ENCODE data around the gene ITPRIPL2. TPM values are rescaled to one million over a fixed set of nuclear protein-coding genes. Genes with fewer than 3 reads are reported as not detected.

ITPRIPL2 gene
- total and polyA plus RNA-seq, 2 experiments from 2014 or later, result 9.5 to 71.9 TPM

DNA sequence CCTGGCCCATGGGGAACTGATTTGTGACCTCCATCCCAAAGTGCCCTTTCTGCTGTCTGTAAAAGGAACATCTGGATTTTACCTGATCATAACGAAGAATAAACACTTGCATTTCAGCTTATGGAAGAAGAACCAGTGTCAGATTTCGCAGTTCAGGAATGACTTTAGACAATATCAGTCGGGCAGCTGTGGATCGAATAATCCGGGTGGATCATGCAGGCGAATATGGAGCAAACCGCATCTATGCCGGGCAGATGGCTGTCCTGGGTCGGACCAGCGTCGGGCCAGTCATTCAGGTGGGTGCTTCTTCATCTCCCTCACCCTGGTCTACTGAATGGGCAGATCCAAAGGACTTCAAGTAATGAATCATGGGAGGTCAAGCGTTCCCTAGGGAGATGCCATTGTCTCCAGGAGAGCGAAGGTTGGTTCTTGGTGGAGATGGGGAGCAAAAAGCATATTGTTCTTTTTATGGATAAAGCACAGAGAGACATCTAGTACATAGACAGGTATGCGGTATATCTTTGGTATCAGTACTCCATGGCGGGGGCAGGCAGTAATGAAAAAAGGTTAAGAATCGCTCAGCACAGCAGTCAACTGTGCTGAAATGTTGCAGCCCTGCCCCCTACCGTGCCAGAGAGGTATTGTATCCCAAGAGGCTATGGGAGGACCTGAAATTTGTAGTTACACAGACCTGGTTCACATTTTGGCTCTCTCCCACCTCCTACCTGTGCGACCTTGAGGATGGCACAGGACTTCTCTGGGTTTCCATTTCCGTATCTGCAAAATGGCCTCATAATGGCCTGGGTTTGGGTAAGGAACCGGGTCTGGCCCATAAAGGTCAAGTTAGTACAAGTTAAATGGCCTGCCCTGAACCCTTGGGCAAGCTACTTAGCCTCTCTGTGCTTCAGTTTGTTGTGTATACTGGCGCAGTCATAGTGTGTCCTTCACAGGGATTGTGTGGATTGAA lies 41.7 kb upstream of the ITPRIPL2 start:
- Histone ChIP-seq H3K9ac (no peak overlapping the region), H3K79me2 (ENCODE audit: insufficient read depth) (peaks cover 11% of the 10 kb centered on the region), H3K27ac (no peak overlapping the region), H3K4me1 (ENCODE audit: insufficient read depth) (peaks cover 9% of the 10 kb centered on the region; the same call in 1 of the 2 replicates), H3K9me2 (ENCODE audit: insufficient read depth) (no peaks in the 10 kb centered on the region), H3K4me3 (no peak overlapping the region), H4K20me1 (ENCODE audit: insufficient read depth) (no peaks in the 10 kb centered on the region), H3F3A (ENCODE audit: insufficient read depth) (no peaks in the 10 kb centered on the region), H3K36me3 (ENCODE audit: low read depth) (0 out of 2 replicates have a peak, but pooled peaks cover 4% of the 10 kb centered on the region), H2AFZ (no peak overlapping the region), H3K4me2 (ENCODE audit: unreplicated experiment) (no peak overlapping the region), H3K9me3 (ENCODE audit: low read depth) (no peaks in the 10 kb centered on the region), H3K27me3 (replicated peaks; ENCODE audit: insufficient read depth) (no peaks in the 10 kb centered on the region)
- WGBS, 2 experiments (ENCODE audit: low coverage in 1 of 2, low lambda C conversion rate in 2 of 2, missing lambda C conversion rate in 2 of 2), result 74 to 77% methylated on average over 21 of the region's 21 CpGs
- no peak for TF ChIP-seq EZH2phosphoT487 (IDR thresholded peaks at IDR 0.05; ENCODE audit: insufficient read depth, low read depth)
- TF ChIP-seq EZH2 (IDR thresholded peaks at IDR 0.05; ENCODE audit: insufficient read depth, poor library complexity, severe bottlenecking), result no peak
- DNase-seq, result peak; percentile 72
- in situ Hi-C loops (cut with MboI), result loop anchor here (5.0 kb wide), 1 partner anchor 90 kb away; the partner anchor contains the start of gene TMC7

DNA sequence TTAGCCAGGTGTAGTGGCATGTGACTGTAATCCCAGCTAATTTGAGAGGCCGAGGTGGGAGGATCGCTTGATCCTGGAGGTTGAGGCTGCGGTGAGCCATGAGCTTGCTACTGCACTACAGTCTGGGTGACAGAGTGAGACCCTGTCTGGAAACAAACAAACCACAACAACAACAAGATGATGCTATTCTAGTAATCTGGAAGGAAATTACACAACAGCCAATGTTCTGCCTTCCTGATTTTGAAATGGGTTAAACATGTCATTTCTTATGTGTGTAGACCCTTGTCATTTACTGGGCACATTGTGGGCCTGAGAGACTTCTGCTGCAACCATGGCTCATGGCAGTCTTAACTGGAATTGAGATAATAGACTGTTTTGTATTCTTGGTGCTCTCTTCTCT lies 40.4 kb upstream of the ITPRIPL2 start:
- no peak for TF ChIP-seq EZH2phosphoT487 (IDR thresholded peaks at IDR 0.05; ENCODE audit: insufficient read depth, low read depth)
- TF ChIP-seq EZH2 (IDR thresholded peaks at IDR 0.05; ENCODE audit: insufficient read depth, poor library complexity, severe bottlenecking), result no peak
- WGBS, 2 experiments (ENCODE audit: low coverage in 1 of 2, low lambda C conversion rate in 2 of 2, missing lambda C conversion rate in 2 of 2), result 95 to 100% methylated on average over 3 of the region's 3 CpGs
- in situ Hi-C loops (cut with MboI), result loop anchor here (5.0 kb wide), 1 partner anchor 91 kb away; the partner anchor contains the start of gene TMC7

DNA sequence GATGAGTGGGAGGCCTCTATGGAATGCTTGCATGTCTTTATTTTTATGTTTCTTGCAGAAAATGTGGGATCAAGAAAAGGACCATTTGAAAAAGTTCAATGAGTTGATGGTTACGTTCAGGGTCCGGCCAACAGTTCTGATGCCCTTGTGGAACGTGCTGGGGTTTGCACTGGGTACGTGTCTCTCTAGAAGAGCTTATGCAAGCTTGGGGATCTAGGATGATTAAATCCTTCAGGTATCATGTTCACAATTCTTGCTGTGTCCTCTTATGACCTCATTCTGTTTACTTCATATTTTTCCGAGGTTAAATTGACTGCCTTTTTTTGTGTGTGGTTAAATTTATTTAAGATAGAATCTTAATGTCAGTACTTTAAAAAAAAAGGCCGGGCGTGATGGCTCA lies 39.9 kb upstream of the ITPRIPL2 start:
- DNase-seq, result no peak
- whole genome bisulfite sequencing, 2 experiments (ENCODE audit: low coverage in 1 of 2, low lambda C conversion rate in 2 of 2, missing lambda C conversion rate in 2 of 2), result 75 to 77% methylated on average over 7 of the region's 7 CpGs
- Histone ChIP-seq H3K9me2 (ENCODE audit: insufficient read depth) (no peaks in the 10 kb centered on the region), H3K4me1 (ENCODE audit: insufficient read depth) (peaks cover 1% of the 10 kb centered on the region; the same call in 1 of the 2 replicates), H3F3A (ENCODE audit: insufficient read depth) (no peaks in the 10 kb centered on the region), H4K20me1 (ENCODE audit: insufficient read depth) (no peaks in the 10 kb centered on the region), H3K9ac (no peak overlapping the region), H3K4me3 (no peak overlapping the region), H3K36me3 (ENCODE audit: low read depth) (0 out of 2 replicates have a peak, but pooled peaks cover 5% of the 10 kb centered on the region), H3K4me2 (ENCODE audit: unreplicated experiment) (no peak overlapping the region), H3K79me2 (ENCODE audit: insufficient read depth) (peaks cover 4% of the 10 kb centered on the region), H3K27me3 (replicated peaks; ENCODE audit: insufficient read depth) (no peaks in the 10 kb centered on the region), H2AFZ (no peak overlapping the region), H3K27ac (no peak overlapping the region), H3K9me3 (ENCODE audit: low read depth) (no peaks in the 10 kb centered on the region)
- TF ChIP-seq EZH2phosphoT487 (IDR thresholded peaks at IDR 0.05; ENCODE audit: insufficient read depth, low read depth) (no peak), EZH2 (IDR thresholded peaks at IDR 0.05; ENCODE audit: insufficient read depth, poor library complexity, severe bottlenecking) (no peak)
- in situ Hi-C loops (cut with MboI), result loop anchor here (5.0 kb wide), 1 partner anchor 92 kb away; the partner anchor contains the start of gene TMC7

More for the DNA sequence above, 40.4 kb upstream of the ITPRIPL2 start:
- Histone ChIP-seq H3K4me2 (ENCODE audit: unreplicated experiment) (no peak overlapping the region), H3K27ac (no peak overlapping the region), H3K9ac (no peak overlapping the region), H3K27me3 (replicated peaks; ENCODE audit: insufficient read depth) (no peaks in the 10 kb centered on the region), H3K36me3 (ENCODE audit: low read depth) (0 out of 2 replicates have a peak, but pooled peaks cover 5% of the 10 kb centered on the region), H3K9me2 (ENCODE audit: insufficient read depth) (no peaks in the 10 kb centered on the region), H3K9me3 (ENCODE audit: low read depth) (no peaks in the 10 kb centered on the region), H3K4me3 (no peak overlapping the region), H2AFZ (no peak overlapping the region), H3K79me2 (ENCODE audit: insufficient read depth) (peaks cover 9% of the 10 kb centered on the region), H3K4me1 (ENCODE audit: insufficient read depth) (peaks cover 7% of the 10 kb centered on the region; the same call in 1 of the 2 replicates), H4K20me1 (ENCODE audit: insufficient read depth) (no peaks in the 10 kb centered on the region), H3F3A (ENCODE audit: insufficient read depth) (no peaks in the 10 kb centered on the region)
- DNase-seq, result no peak

DNA sequence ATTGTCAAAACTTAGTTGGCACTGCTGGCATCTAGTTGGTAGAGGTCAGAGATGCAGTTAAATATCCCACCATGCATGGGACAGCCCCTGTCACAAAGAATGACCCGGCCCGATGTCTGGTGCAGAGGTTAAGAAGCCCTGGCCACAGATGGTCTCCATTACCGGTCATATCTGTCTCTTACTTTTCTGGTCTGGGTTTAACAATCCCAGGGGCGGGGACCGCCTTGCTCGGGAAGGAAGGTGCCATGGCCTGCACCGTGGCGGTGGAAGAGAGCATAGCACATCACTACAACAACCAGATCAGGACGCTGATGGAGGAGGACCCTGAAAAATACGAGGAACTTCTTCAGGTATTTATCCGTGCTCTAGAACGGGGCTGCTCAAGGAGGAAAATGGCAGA lies 38.3 kb upstream of the ITPRIPL2 start:
- no peak for TF ChIP-seq EZH2phosphoT487 (IDR thresholded peaks at IDR 0.05; ENCODE audit: insufficient read depth, low read depth)
- no peak for TF ChIP-seq EZH2 (IDR thresholded peaks at IDR 0.05; ENCODE audit: insufficient read depth, poor library complexity, severe bottlenecking)
- H4K20me1 ChIP-seq (ENCODE audit: insufficient read depth), result no peaks in the 10 kb centered on the region
- in situ Hi-C loops (cut with MboI), result loop anchor here (25.0 kb wide), 1 partner anchor 437 kb away; the partner anchor contains the start of genes CCP110 and GDE1
- H3K36me3 ChIP-seq (ENCODE audit: low read depth), result 0 out of 2 replicates have a peak, but pooled peaks cover 5% of the 10 kb centered on the region
- H3K4me1 ChIP-seq (ENCODE audit: insufficient read depth), result no peaks in the 10 kb centered on the region
- H3K9me3 ChIP-seq (ENCODE audit: low read depth), result no peaks in the 10 kb centered on the region
- WGBS, 2 experiments (ENCODE audit: low coverage in 1 of 2, low lambda C conversion rate in 2 of 2, missing lambda C conversion rate in 2 of 2), result 94 to 95% methylated on average over 11 to 12 of the region's 12 CpGs
- H2AFZ ChIP-seq, result no peak overlapping the region
- no peak for DNase-seq
- H3K4me3 ChIP-seq, result no peak overlapping the region
- H3K27ac ChIP-seq, result no peak overlapping the region
- H3K79me2 ChIP-seq (ENCODE audit: insufficient read depth), result no peaks in the 10 kb centered on the region
- H3K9ac ChIP-seq, result no peak overlapping the region
- no peaks in the 10 kb centered on the region for H3K9me2 ChIP-seq (ENCODE audit: insufficient read depth)
- no peaks in the 10 kb centered on the region for H3F3A ChIP-seq (ENCODE audit: insufficient read depth)
- H3K4me2 ChIP-seq (ENCODE audit: unreplicated experiment), result no peak overlapping the region
- no peaks in the 10 kb centered on the region for H3K27me3 ChIP-seq (replicated peaks; ENCODE audit: insufficient read depth)
